Neural cell (in vitro differentiated cells): ENCODE measurements around the gene PIGBOS1. TPM values are rescaled to one million over a fixed set of nuclear protein-coding genes. Genes with fewer than 3 reads are reported as not detected.

Experiments
- H2AFZ ChIP-seq: fragments of 200-600, 300-800 bp; sonication (generic), shearing (Covaris generic); 2 replicates; pipeline ENCODE4 v1.6.0; 2014; ENCODE audit warnings: low read depth, mild to moderate bottlenecking, antibody characterized with exemption, low read length, moderate library complexity
- H3F3A ChIP-seq: fragments of 200-600 bp; shearing (Covaris generic); 2 replicates; pipeline ENCODE4 v1.6.1; 2016; ENCODE audit warnings: mild to moderate bottlenecking, moderate library complexity, mixed read lengths, antibody characterized with exemption, low read length; ENCODE audit not compliant: insufficient read depth, poor library complexity, severe bottlenecking
- H3K27ac ChIP-seq: fragments of 200-600, 300-800 bp; sonication (generic), shearing (Covaris generic); 2 replicates; pipeline ENCODE4 v1.5.1; 2014; ENCODE audit warnings: mild to moderate bottlenecking, low read length, moderate library complexity
- H3K27me3 ChIP-seq: fragments of 300-800, 200-600 bp; sonication (generic), shearing (Covaris generic); 2 replicates; pipeline ENCODE4 v1.6.0; 2014; ENCODE audit warnings: mild to moderate bottlenecking, low read depth, low read length, moderate library complexity; ENCODE audit not compliant: insufficient read depth
- H3K36me3 ChIP-seq: fragments of 300-800, 200-600 bp; sonication (generic), shearing (Covaris generic); 2 replicates; pipeline ENCODE4 v1.5.1; 2014; ENCODE audit warnings: mild to moderate bottlenecking, antibody characterized with exemption, low read length, moderate library complexity; ENCODE audit not compliant: insufficient read depth
- H3K4me2 ChIP-seq: fragments of 300-800, 200-600 bp; sonication (generic), shearing (Covaris generic); 2 replicates; pipeline ENCODE4 v1.6.0; 2014; ENCODE audit warnings: mild to moderate bottlenecking, low read length
- H3K4me3 ChIP-seq: fragments of 300-800, 200-600 bp; sonication (generic), shearing (Covaris generic); 2 replicates; pipeline ENCODE4 v1.5.1; 2014; ENCODE audit warnings: mild to moderate bottlenecking, low read length, moderate library complexity
- H3K79me2 ChIP-seq: fragments of 200-600 bp; shearing (Covaris generic); replicated peaks from 2 replicates; pipeline ENCODE4 v1.6.0; 2014; ENCODE audit warnings: mild to moderate bottlenecking, low read length, moderate library complexity; ENCODE audit not compliant: insufficient read depth
- H3K9ac ChIP-seq: fragments of 300-800, 200-600 bp; sonication (generic), shearing (Covaris generic); 2 replicates; pipeline ENCODE4 v1.6.1; 2016; ENCODE audit warnings: mild to moderate bottlenecking, low read length, mixed read lengths
- H3K9me2 ChIP-seq: fragments of 200-600 bp; shearing (Covaris generic); 2 replicates; pipeline ENCODE4 v1.6.1; 2016; ENCODE audit warnings: mild to moderate bottlenecking, low read length, mixed read lengths; ENCODE audit not compliant: insufficient read depth
- H3K9me3 ChIP-seq: fragments of 200-600, 300-800 bp; sonication (generic), shearing (Covaris generic); 2 replicates; pipeline ENCODE4 v1.6.1; 2016; ENCODE audit warnings: mild to moderate bottlenecking, mixed run types, low read length, moderate library complexity, mixed read lengths
- H4K20me1 ChIP-seq: fragments of 200-600 bp; shearing (Covaris generic); 2 replicates; pipeline ENCODE4 v1.6.1; 2016; ENCODE audit warnings: mild to moderate bottlenecking, mixed run types; ENCODE audit not compliant: insufficient read depth
- EP300 ChIP-seq: fragments of 450-650 bp; conservative IDR thresholded peaks from 2 replicates; pipeline ENCODE4 v1.6.1; 2014; ENCODE audit warnings: antibody characterized with exemption, mild to moderate bottlenecking, moderate library complexity; ENCODE audit not compliant: poor library complexity, severe bottlenecking
- EZH2 ChIP-seq: fragments of 200-600, 300-800 bp; shearing (Covaris generic), sonication (generic); IDR thresholded peaks from 2 replicates; pipeline ENCODE4 v1.6.1; 2014; ENCODE audit warnings: antibody characterized with exemption, low read length, borderline replicate concordance, mild to moderate bottlenecking; ENCODE audit not compliant: insufficient read depth, poor library complexity, severe bottlenecking
- MXI1 ChIP-seq: fragments of 450-650 bp; conservative IDR thresholded peaks from 2 replicates; pipeline ENCODE4 v1.6.1; 2014; ENCODE audit warnings: antibody characterized with exemption, mild to moderate bottlenecking; ENCODE audit not compliant: poor library complexity, severe bottlenecking
- POLR2AphosphoS5 ChIP-seq: IDR thresholded peaks from 2 replicates; pipeline ENCODE4 v1.6.1; 2012
- RAD21 ChIP-seq: fragments of 450-650 bp; conservative IDR thresholded peaks from 2 replicates; pipeline ENCODE4 v1.6.1; 2014; ENCODE audit warnings: antibody characterized with exemption, mild to moderate bottlenecking, moderate library complexity
- REST ChIP-seq: IDR thresholded peaks from 2 replicates; pipeline ENCODE4 v1.6.1; 2012; ENCODE audit warnings: borderline replicate concordance
- SMC3 ChIP-seq: fragments of 450-650 bp; conservative IDR thresholded peaks from 2 replicates; pipeline ENCODE4 v1.6.1; 2014; ENCODE audit warnings: antibody characterized with exemption, mild to moderate bottlenecking, moderate library complexity; ENCODE audit not compliant: poor library complexity
- TAF1 ChIP-seq: IDR thresholded peaks from 2 replicates; pipeline ENCODE4 v1.6.1; 2012; ENCODE audit warnings: low read depth
- polyA plus RNA-seq: library from polyadenylated mRNA; depleted of rRNA; stranded (reverse); fragments of >200 nt; gene quantifications from 2 replicates; pipeline ENCODE4 v1.2.3, GENCODE V29; 2014
- TF ChIP-seq, protein P1 (sequence below): fragments of 450-650 bp; IDR thresholded peaks from 2 replicates; pipeline ENCODE4 v1.5.1; 2014; ENCODE audit warnings: antibody characterized with exemption, mild to moderate bottlenecking, moderate library complexity; ENCODE audit not compliant: poor library complexity, severe bottlenecking

Gene PIGBOS1
- polyA plus RNA-seq, 1 donor from 2014 or later = 16.4 TPM

DNA sequence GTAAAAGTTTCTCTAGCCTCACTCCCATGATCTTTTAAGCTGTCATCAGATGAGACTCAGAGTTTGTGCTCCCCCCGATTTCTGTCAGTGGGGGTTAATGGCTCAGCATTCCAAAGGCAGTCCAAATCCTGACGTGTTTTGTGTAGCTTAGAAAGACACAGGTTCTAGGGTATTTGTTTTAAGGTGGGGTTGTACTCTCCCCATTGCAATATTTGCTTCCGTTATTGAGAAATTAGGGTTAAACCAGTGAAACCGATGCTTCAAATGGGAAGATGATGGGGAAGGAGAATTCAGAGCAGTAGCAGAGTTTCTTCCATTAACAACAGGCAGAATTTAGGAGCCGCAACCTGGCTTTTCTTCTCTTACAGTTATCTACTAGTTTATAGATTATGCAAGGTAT, 3.5 kb upstream of the PIGBOS1 start:
- Histone ChIP-seq H3K27me3 (no peaks in the 10 kb centered on the region), H3K27ac (no peak overlapping the region), H3K79me2 (no peaks in the 10 kb centered on the region), H3K9ac (no peak overlapping the region), H3F3A (no peaks in the 10 kb centered on the region), H2AFZ (no peak overlapping the region), H4K20me1 (no peaks in the 10 kb centered on the region), H3K36me3 (no peaks in the 10 kb centered on the region), H3K9me2 (no peaks in the 10 kb centered on the region), H3K4me2 (no peak overlapping the region), H3K9me3 (no peaks in the 10 kb centered on the region), H3K4me3 (no peak overlapping the region)
- TF ChIP-seq EP300 (no peak), SMC3 (no peak), TAF1 (no peak), MXI1 (no peak), POLR2AphosphoS5 (no peak), RAD21 (no peak), EZH2 (no peak)
- TF ChIP-seq, protein P1, sequence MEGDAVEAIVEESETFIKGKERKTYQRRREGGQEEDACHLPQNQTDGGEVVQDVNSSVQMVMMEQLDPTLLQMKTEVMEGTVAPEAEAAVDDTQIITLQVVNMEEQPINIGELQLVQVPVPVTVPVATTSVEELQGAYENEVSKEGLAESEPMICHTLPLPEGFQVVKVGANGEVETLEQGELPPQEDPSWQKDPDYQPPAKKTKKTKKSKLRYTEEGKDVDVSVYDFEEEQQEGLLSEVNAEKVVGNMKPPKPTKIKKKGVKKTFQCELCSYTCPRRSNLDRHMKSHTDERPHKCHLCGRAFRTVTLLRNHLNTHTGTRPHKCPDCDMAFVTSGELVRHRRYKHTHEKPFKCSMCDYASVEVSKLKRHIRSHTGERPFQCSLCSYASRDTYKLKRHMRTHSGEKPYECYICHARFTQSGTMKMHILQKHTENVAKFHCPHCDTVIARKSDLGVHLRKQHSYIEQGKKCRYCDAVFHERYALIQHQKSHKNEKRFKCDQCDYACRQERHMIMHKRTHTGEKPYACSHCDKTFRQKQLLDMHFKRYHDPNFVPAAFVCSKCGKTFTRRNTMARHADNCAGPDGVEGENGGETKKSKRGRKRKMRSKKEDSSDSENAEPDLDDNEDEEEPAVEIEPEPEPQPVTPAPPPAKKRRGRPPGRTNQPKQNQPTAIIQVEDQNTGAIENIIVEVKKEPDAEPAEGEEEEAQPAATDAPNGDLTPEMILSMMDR = no peak

- TF ChIP-seq RAD21 (no peak), EZH2 (no peak), SMC3 (no peak), POLR2AphosphoS5 (no peak), MXI1 (no peak), REST (no peak), EP300 (no peak)
- TF ChIP-seq, protein P1 = no peak
- H3K4me3 ChIP-seq = no peak overlapping the region
- H3K27ac ChIP-seq = no peak overlapping the region
- H3K9ac ChIP-seq = no peak overlapping the region
- H3K9me3 ChIP-seq = no peaks in the 10 kb centered on the region
- no peaks in the 10 kb centered on the region for H3K36me3 ChIP-seq
- no peak overlapping the region for H2AFZ ChIP-seq
- H3K27me3 ChIP-seq = no peaks in the 10 kb centered on the region
- H3K4me2 ChIP-seq = no peak overlapping the region
- no peaks in the 10 kb centered on the region for H3K9me2 ChIP-seq
- no peaks in the 10 kb centered on the region for H3K79me2 ChIP-seq
- no peaks in the 10 kb centered on the region for H4K20me1 ChIP-seq
- no peaks in the 10 kb centered on the region for H3F3A ChIP-seq
Measured at GRCh38 chr15:55320963-55321362, 2.0 kb upstream of the PIGBOS1 start.
